C4-2B (cell line): ENCODE data around the gene PTPRM.

Source experiments
- H3K27ac ChIP-seq: fragments of 450-650 bp; 2 replicates; pipeline ENCODE4 v1.5.1; 2017
- CTCF ChIP-seq: fragments of 450-650 bp; conservative IDR thresholded peaks from 2 replicates; pipeline ENCODE4 v1.5.1; 2017; ENCODE audit warnings: mild to moderate bottlenecking
- ZFX ChIP-seq: fragments of 450-650 bp; IDR thresholded peaks from 2 replicates; pipeline ENCODE4 v1.6.1; 2017

The PTPRM gene

GRCh38 chr18:7617738-7618422 lies 50.8 kb downstream of the PTPRM start:
- TF ChIP-seq CTCF, result no peak
- TF ChIP-seq ZFX, result no peak

GRCh38 chr18:7618891-7619442 lies 51.9 kb downstream of the PTPRM start:
- no peak overlapping the region for H3K27ac ChIP-seq
- no peak for TF ChIP-seq CTCF
- no peak for TF ChIP-seq ZFX

More at GRCh38 chr18:7617738-7618422, 50.8 kb downstream of the PTPRM start:
- no peak overlapping the region for H3K27ac ChIP-seq

GRCh38 chr18:7619676-7620075 lies 52.6 kb downstream of the PTPRM start:
- no peak overlapping the region for H3K27ac ChIP-seq
- TF ChIP-seq ZFX (no peak), CTCF (no peak)

GRCh38 chr18:7622721-7623120 lies 55.6 kb downstream of the PTPRM start:
- no peak overlapping the region for H3K27ac ChIP-seq
- no peak for TF ChIP-seq CTCF
- no peak for TF ChIP-seq ZFX

GRCh38 chr18:7623681-7624080 lies 56.6 kb downstream of the PTPRM start:
- TF ChIP-seq ZFX, result no peak
- TF ChIP-seq CTCF, result no peak
- H3K27ac ChIP-seq, result no peak overlapping the region

- H3K27ac ChIP-seq, result no peak overlapping the region
- no peak for TF ChIP-seq ZFX
- TF ChIP-seq CTCF, result no peak
Measured at GRCh38 chr18:7624697-7625096, 57.6 kb downstream of the PTPRM start.

GRCh38 chr18:7626175-7626921 lies 59.2 kb downstream of the PTPRM start:
- no peak overlapping the region for H3K27ac ChIP-seq
- TF ChIP-seq ZFX (no peak), CTCF (no peak)
